Testis (tissue), 2 donors: ENCODE data around the gene DFFB.

Source experiments
- CTCF ChIP-seq, 3 experiments: fragments of 450-650 bp in 2 of 3; fragments of 200-600 bp in 1 of 3; sonication (generic) in 1 of 3; IDR thresholded peaks; one replicate each; pipeline ENCODE4 v1.5.1; 2016 to 2019; ENCODE audit warnings: antibody characterized with exemption in 3 of 3, mild to moderate bottlenecking in 2 of 3, moderate library complexity in 1 of 3
- POLR2A ChIP-seq: fragments of 450-650 bp; IDR thresholded peaks from one replicate; pipeline ENCODE4 v1.6.1; 2017; ENCODE audit warnings: antibody characterized with exemption, mild to moderate bottlenecking, moderate library complexity

GRCh38 chr1:3822421-3822820 is 34.9 kb upstream of the DFFB start:
- TF ChIP-seq CTCF (IDR thresholded peaks at IDR 0.05): no peak
- no peak for TF ChIP-seq POLR2A
